ENCODE data around the gene U2AF2.

The U2AF2 gene

DNA sequence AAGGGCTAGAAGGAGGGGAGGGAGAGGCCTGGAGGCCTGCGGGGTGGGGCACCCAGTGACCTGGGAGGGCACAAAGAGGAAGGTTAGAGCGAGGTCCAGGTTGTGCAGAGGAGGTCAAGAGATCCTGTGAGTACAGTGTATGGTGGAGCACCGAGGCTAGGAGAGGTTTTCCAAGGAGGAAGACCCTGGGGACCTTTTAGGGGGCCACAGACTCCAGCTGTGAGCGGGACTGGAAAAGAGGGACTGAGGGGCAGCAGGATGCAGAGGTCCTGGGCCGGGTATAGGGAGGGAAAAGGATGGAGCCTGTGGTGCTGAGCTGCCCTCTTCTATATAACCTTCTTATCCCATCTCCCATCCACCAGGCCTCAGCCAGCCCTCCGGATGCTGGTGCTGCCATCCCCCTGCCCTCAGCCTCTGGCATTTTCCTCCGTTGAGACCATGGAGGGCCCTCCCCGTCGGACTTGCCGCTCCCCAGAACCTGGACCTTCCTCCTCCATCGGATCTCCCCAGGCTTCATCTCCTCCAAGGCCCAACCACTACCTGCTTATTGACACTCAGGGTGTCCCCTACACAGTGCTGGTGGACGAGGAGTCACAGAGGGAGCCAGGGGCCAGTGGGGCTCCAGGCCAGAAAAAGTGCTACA, 10.5 kb upstream of the U2AF2 start:
- no peak for DNase-seq

DNA sequence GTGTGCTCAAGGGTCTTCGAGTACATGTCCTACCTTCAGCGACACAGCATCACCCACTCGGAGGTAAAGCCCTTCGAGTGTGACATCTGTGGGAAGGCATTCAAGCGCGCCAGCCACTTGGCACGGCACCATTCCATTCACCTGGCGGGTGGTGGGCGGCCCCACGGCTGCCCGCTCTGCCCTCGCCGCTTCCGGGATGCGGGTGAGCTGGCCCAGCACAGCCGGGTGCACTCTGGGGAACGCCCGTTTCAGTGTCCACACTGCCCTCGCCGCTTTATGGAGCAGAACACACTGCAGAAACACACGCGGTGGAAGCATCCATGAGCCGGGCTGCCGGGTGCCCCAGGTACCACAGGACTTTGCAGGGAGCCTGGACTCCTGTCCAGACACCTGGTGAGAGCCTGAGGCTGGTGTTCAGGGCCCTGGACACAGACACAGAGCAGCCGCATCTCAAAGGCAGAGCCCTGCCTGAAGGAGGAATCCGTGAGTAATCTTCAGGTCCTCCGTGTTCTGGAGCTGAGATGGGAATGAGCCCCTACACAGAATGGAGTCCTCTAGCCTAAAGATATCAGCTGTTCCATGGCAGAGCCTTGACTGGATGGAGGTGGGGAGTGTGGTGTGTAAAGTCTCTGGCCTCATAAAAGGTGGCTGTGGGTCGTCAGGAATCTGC, 9.9 kb upstream of the U2AF2 start:
- DNase-seq = no peak

DNA sequence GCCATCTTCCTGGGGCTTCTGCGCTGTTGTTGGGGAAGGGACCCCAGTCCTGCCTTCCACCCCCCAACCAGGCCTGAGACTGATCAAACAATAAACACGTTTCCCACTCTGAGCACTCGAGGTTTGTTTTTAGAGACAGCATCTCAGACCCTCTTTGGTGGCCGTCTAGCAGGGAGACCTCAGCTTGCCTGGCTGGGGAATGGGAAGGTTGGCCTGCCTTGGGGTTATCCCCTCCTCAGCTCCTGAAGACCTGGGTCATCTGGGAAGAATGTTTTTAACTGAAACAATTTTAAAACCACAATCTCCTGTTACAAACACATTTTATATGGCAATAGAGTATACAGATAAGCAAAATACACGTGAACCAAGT, 9.3 kb upstream of the U2AF2 start:
- no peak for DNase-seq

DNA sequence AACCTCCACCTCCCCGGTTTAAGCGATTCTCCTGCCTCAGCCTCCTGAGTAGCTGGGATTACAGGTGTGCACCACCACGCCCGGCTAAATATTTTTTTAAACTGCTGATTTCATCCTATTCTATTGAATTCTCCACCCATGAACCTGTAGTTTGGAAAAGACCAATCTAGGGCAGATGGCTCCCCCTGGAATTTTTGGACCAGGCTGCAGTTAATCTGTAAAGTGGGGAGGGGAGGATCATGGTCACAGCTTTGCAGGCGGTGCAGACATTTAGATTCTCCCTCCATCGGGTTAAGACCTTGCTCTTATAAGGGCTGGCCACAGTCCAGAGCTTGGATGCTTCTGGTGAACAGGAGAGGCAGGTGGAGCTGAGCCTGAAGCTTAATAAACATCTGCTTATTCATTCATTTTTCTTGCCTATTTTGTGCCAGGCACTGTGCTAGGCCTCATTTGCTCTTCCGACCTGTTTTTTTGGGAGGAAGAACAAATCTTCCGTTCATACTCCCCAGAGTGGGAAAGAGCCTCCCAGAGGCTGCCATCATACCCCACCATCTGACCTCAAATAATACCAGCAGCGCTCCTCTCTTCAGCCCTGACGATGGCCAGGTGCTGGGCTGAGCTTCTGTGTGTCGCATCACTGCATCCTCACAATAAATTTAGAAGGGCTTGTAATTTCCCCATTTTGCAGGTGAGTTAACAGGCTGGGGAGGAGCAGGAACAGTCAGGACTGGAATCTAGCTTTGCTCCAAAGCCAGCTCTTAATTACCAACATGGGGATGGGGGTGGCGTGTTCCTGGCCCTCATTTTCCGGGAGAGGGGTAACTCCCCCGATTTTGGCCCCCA, 7.7 kb upstream of the U2AF2 start:
- no peak for DNase-seq

DNA sequence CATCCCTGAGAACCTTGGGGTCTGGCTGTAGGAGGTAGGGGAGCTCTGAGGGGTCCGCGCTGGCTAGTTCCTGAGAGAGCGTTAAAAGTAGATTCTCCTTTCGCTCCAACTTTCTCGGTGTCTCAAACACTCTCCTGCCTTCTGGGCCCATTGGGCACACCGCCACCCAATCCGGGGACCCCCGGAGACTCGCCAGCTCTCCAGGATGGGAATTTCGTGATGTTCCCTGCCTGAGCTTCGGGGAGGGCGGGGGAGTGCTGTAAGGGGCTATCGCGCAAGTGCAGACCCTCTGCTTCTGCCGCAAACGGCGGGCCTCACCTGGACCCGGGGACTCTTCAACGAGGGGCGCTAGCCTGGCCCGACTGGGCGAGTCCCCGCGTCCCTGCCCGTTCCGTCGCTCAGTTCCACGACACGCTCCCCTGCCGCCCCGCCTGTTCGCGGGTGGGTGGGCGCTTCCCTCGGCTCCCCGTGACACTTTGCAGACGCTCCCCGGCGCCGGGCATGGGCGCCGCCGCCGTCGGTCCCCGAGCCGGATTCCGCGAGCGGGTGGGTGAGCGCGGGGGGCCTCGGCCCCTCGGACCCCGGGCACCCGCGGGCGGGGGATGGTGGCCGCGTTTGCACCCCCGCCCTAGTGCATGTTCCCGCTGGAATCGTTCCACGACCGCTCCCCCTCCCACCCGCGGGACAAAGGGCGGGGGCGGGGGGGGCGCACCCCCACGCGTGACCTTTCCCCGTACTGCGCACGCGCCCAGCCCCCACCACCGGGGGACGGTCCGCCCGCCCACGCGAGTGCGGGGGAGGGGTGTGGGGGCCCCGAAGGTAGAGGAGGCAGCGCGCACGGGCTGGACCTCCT, 6.9 kb upstream of the U2AF2 start, which contains the start of gene CCDC106:
Gene CCDC106 (plus strand): TSS at position 481 of the 853 bp plus-strand sequence. CDS start 835 bp downstream, outside the sequence.
- DNase-seq = no peak

DNA sequence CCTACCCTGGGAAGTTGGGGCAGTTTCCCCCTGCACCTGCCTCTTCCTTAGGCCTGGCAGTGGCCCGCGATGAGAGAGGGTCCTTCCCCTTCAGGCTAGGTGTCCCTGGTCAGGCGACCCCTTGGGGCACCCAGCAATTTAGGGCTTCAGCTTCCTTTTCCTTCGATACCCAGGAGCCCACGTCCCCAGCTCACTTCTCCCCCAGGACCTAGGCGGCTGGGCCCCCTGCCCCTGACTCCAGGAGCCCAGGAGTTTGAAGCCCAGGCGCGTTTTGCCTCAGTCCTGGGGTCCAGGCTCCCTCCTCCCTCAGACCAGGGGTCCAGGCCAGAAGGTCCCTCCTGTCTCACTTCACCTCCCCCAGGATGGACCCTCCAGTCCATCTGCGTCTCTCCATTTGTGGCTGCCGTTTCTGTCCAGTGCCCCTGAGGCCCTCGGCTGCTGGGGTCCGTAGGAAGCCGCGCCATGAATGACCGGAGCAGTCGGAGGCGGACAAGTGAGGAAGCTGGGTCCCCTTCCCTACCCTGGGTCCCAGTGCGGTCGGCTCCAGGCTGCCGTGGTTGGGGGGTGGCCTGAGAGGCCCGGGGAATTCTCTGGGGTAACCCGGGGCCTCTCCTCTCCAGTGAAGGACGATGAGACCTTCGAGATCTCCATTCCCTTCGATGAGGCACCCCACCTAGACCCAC, 6.1 kb upstream of the U2AF2 start:
- DNase-seq = no peak

DNA sequence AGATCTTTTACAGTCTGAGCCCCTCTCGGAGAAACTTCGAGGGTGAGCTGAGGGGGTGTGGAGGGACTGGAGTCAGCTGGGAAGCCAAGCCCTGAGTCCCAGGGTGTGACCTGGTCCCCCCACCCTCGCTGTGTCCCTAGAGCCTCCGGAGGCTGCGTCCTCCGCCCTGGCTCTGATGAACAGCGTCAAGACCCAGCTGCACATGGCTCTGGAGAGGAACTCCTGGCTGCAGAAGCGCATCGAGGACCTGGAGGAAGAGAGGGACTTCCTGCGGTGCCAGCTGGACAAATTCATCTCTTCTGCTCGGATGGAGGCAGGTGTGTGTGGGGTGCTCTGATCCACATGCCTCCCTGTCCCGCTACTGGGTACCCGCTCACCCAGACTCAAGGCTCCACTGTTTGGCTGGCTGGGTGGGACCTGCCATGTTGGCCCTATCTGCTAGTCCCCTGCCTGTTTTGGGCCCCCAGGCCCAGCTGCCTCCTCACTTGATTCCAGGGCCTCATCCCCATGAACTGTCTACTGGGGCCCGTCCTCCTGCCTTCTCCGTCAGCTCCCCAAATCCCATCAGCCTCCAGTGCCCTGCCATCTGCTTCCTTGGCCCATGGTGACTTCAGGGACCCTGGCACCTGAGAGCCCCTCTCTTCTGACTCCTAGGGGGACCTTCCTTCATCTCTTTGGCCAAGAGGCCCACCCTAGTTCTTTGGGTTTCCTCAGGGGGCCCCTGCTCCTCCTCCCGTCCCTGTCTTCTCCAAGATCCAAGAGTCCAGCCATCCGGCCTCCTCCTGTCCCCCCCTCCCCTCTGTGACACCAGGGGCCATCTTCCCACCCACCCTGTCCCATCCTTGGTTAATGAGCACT, 5.3 kb upstream of the U2AF2 start:
- DNase-seq = no peak

DNA sequence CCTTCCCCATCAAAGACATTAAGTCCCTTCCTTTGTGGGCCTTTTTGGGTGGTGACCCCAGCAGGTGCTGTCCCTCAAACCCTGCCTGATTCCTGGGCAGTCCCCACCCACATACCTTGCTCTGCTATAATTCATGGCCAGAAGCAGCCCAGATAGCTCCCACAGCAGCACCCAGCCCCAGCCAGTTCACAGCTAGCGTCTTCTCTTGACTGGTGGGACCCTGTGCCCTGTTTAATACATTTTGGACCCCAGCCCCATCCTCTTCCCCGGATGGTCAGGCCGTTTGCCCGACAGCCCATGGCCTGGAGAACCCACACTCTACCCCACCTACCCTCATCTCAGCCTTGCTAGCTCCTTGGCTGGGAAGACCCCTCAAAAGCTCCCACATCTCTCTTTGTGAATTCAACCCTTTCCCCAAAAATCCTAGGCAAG, 4.7 kb upstream of the U2AF2 start:
- DNase-seq = no peak

DNA sequence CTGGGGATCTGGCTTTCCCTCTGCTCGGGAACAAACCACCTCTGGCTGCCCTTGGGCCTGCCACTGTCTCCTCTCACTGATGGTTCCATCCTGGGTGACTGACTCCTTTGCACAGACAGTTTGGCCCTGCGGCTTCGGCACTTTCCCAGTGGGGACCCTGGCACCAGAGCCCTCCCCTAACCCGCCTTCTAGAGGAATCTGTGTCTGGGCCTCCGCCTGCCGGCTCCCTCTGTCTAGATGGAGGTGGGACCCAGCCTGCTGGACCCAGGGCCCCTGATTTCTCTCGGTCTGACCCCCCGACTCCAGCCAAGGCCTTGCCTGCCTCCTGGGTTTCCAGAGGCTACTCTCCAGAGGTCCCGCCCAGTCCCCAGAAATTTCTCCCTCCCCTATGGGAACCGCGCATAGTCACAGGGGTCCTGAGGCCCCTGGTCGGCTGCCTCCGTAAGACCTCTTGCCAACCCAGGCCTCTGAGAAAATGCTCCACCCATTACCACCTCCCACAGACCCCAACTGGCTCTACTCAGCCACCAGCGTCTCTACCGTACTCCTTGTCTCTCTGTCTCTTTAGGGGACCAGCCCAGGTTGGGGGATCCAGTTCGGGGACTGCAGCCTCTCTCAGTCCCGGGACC, 4.1 kb upstream of the U2AF2 start:
- no peak for DNase-seq

DNA sequence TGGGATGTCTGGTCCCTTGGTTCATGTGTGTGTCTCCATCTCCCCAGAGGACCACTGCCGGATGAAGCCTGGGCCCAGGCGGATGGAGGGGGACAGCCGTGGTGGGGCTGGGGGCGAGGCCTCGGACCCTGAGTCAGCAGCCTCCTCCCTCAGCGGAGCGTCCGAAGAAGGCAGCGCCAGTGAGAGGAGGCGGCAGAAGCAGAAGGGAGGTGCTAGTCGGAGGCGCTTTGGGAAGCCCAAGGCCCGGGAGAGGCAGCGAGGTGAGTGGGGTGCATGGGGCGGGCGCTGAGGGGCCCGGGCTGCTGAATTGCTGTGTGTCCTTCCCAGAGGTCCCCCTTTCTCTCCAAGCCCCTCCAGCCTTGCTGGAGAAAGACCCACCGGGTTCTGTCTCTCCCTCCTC, 3.6 kb upstream of the U2AF2 start:
- no peak for DNase-seq

DNA sequence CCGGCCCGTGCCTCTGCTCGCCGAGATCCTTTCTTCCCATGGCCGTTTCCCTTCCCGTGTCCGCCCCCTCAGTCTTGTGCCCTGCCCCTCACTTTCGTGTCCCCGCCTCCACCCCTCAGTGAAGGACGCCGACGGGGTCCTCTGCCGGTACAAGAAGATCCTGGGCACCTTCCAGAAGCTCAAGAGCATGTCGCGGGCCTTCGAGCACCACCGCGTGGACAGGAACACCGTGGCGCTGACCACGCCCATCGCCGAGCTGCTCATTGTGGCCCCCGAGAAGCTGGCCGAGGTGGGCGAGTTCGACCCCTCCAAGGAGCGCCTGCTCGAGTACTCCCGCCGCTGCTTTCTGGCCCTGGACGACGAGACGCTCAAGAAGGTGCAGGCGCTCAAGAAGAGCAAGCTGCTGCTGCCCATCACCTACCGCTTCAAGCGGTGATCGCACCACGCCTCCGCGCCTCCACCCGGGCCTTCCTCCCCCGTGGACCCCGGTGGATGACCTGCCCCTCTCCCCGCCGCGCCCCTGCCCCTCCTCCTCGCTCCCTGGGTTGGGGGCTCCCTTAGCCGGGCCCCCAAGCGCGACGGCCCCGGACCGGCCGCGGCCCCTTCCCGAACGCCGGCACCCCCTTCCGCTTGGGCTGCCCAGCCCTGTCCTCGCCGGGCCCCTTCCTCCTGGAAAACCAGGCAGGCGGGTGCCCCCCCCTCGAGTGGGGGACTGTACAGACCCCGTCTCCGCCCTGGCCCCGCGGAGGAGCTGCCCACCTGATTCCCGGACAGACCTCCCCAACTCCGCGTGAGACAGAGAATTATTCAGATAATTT, 2.3 kb upstream of the U2AF2 start:
- no peak for DNase-seq

DNA sequence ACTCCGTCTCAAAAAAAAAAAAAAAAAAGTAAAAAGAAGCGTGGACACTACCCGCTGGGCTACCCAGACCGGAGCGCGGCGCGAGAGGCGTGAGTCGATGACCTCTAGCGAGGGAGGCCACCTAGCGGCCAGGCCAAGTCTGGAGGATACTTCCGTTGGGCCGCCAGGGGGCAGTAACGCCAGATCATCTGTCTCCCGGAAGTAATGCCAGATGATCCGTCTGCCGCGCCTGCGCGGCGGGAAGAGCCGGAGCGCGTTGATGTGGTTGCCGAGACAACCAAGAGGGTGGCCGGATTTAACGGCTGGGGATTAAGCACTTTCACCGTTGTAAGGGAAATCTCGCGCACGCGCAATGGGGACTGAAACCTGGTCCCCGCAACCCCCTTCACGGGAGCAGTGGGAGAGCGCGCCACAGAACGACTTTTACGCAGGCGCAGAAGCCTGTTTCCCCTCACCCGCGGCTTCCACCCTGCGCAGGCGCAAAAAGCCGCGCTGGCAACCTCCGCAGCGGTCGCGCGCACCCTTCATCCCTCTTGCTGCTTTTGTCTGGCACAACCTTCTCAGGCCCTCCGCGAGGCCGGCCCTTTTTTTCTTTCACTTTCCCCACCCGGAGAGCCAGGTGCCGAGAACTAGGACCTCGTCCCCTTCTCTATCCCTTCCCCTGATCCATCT, 1.0 kb upstream of the U2AF2 start:
- peak; percentile 92 for DNase-seq

DNA sequence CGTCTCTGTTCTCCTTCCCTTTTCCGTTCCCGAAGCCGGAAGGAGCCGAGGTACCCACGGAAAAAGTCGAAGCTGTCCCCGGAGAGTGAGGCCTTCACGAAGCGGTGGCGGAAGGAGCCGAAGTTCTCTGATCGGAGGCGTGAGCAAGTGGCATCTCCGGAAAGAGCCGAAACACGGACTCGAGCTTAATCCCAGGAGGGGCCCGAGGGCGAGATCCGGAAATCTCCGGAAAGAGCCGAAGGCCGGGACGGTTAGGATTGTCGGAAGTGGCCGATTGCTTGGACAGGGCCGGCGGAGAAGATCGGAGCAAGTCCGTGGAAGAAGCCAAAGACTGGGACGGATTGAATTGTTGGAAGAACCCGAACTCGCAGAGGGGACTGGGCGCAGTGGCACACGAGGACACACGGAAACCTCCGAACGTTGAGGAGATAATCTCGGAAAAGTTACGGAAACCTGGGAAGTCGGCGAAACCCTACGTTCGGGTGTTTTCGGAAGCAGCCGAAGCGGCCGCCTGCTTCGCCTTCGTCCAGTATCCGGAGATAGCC, 440 bp upstream of the U2AF2 start:
- peak; percentile 96 for DNase-seq

DNA sequence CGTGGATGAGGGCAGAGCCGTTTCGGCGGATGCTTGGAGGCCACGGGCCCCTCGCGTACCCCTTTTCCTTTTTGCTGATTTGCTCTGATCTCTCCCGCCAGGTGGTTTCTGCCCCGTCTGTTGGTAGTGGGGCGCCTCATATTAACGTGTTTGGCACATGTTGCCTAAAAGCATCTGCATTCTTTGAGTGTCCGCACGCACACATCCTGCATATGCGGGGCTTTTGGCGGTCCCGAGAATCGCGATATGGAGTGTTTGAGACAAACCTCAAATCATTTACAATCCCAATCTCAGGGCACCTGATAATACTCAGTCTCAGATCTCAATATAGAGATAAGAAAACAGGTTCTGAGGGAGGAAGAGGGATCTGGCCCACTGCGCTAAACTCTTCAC, 809 bp downstream of the U2AF2 start:
- no peak for DNase-seq

DNA sequence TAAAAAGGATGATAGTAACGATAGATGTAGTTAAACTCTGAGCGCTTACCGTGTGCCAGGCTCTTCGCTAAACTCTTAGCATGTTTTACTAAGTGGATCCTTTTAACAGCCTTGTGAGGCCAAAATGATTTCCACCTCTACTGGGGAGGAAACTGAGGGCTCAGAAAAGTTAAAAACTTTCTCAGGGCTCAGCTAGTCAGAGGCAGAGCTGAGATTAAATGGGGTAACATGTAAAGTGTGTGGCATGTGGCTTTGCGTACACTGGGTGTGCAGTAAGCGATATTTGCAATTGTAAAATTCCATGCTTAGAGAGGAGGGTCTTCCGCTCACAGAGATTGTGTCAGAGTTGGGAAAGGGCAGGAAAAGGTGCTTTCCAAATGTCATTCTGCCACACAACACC, 1.7 kb downstream of the U2AF2 start:
- no peak for DNase-seq

DNA sequence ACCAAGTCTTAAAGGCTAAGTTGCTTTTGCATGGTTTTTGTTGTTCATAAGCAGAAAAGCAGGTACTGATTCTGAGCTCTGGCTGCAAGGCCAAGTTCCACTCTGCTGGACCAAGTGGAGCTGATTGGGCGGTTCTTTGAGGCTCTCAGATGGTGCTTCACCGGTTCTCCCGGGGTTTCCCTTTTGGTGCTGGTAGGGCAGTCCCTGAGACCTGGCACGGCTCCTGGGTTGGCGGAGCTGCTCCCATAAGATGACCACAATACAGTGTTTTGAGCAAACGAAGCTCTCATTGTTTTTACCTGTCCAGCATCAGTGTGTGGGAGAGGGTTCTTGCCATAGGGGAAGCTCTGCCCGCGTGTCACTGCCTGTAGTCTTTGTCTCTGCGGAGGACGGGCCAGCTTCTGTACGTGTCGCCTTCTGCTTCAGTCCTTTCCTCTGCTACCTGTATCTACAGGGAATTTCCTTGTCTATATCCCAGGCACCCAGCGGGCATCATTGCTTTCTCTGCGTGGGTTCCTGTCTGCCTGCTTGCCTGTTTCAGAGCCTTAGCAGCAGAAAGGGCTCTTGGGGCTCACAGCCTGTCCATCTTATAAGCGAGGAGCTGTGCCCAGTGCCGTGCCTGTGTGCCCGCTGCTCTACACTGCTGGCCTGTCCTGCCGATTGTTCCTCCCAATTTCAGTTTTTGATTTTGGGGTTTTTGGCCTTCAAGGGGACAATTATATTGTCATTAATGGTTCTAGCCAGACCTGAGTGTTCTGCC, 2.3 kb downstream of the U2AF2 start:
- DNase-seq = no peak

DNA sequence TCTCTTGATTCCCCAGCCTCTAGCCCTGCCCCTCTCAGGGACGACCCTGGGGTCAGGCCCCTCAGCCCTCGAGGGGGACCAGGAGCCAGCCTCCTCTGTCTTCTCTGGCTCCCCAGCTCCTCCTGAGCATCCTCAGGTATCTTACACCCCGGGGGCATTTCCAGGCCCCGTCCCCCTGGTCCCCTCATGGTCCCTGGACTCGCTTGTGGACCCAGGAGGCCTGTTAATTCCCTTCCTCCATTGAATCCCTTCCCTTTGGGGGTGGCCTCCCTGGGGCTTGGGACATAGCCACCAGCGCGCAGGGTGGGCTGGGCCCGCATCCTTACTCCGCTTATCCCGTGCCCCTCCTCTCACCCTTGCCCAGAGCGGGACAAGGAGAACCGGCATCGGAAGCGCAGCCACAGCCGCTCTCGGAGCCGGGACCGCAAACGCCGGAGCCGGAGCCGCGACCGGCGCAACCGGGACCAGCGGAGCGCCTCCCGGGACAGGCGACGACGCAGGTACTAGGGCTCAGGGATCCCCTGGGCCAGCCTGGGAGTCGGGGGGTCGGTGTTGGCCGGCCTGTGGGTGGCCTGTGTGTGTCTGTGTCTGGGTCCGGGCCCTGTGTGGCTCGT, 4.1 kb downstream of the U2AF2 start:
- DNase-seq = no peak

DNA sequence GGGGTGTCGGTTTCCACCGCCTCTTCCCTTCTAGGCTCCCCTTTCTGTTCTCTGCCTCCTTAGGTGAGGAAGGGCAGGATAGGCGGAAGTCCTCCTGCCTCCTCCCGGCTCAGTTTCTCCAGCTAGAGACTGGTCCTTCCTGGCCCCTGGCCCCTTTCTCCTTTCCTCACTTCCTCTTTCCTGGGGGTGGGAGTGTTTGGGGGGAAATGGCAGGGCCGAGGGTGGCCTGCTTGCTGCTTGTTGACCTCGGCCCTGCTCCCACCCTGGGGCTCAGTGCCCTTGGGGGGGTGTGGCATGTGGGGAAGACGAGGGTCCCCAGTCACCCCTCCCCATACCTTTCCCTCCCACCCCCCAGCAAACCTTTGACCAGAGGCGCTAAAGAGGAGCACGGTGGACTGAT, 5.0 kb downstream of the U2AF2 start:
- DNase-seq = no peak
